Stimulated activated naive CD4-positive, alpha-beta T cell (primary cell): ENCODE data around the gene MAML2.

ENCODE experiments used
- DNase-seq, 6 experiments: peaks; one replicate each; lab custom pipeline; 2025; lab: John Stamatoyannopoulos, UW

MAML2 gene

DNA sequence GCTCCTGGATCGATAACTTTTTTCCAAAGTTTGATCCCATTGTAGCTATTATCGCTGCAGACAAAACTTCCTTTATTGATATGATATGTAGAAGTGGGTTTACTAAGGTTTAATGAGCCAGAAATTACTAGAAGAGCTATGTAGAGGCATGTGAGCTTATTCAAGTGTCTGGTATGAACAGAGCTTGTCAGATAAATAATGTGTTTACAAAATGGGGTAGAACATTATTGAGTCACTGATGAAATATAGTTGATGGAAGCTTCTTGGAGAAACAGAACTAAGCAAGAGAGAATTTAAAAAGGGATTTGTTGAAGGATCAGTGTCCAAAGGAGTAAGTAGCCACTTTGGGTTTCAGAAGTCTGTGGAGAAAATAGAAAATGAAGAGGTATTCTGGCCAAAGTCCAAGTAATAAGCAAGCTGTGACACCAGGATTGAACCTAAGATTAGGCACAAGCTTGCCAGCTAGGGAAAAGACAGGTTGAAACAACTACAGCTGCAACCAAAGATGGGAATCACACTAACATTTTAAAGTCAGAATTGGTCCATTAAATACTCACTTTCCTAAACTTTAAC lies 104.3 kb downstream of the MAML2 start:
- no peak for DNase-seq

DNA sequence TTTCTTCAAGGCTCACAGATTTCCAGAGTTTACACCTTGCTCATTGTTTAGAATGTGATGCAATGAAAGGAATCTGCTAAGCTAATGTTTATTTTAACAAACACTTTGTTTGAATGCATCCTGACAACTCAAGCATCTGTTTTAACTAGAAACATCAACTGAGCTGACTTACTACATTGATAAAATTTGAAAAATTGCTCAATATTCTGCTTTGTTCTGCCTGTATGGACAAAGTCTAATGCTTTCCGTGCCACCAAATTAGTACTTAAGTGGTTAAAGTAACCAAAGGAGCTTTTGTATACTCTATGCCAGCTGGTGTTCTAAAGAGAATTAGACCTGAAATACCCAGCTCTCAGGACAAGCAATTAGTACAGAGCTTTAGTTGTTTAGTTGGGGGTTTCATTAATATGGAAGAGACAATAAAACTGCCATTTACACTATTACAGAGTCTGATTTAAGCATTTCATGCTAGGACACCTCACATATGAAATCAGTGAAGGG lies 105.2 kb downstream of the MAML2 start:
- no peak for DNase-seq

DNA sequence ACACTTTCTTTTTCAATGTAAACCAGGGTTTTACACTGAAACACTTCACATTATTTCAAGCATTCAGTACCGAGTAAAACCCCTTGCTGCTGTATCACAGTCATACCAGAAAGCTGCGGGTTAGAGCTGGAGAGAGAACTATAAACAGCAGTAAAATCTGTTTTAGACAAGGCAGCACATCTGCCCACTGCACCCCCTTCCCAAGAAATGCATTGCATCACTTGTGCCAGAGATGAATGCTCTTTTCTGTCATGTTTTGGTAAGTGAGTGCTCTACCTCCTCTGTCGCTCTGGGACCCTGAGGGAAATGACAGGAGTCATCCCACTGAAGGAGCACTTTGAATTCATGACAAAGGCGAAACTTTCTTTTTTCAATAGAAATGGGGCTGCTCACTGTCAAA lies 107.2 kb downstream of the MAML2 start:
- DNase-seq = no peak

DNA sequence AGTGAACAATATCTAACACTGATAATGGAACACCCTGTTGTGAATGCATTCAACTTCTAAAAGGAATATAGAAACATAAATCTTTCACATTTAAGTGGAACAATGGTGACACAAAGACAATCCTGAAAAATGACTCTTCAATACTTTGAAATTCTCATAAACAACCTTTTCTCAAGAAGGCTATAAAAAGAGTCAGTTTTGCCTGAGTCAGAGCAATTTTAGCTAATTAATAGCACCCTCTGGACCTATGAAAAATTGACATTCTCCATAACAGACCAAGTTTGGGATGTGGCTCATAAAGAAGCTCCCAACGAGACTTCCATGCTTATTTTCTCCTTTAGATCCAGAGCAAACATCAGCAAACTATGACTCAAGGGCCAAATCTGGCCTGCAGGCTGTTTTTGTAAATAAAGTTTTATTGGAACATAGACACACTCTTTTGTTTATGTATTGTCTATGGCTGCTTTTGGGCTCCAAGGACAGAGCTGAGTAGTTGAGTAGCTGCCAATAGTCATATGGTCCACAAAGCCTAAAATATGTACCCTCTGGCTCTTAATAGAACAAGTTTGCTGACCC lies 108.0 kb downstream of the MAML2 start:
- no peak for DNase-seq

DNA sequence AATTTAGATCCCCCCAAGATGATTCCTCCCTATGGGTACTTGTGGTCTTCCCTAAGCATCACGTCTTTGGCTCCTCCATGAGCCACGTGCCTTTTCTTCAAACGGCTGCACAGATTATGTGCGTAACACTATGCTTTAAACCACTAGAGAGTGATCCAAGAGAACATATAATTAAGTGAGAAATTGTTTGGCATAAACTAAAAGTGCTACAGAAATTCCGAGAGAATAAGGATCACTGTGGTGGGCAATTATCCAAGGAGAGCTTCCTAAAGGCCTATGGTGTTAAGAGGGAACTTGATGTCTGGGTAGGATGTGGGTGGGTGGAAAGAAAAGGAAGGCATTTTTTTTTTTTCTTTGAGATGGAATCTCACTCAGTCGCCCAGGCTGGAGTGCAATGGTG lies 110.9 kb downstream of the MAML2 start:
- DNase-seq = no peak

DNA sequence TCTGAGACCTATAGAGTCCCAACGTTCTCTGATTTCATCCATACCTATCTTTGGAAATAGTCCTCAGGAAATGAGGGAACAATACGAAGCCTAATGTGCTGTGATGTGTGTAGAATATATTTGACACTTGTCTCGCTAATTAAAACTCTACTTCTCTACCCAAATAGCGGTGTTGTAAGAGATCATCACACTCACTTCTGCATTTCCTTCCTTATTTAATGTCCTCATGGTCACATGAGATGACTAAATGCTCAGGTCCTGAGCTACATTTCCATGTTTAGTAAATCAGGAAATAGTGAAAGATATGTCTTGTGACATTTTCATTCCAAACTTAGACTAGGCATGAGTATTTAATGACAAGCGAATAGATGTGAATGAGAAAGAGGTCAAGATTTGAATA lies 112.3 kb downstream of the MAML2 start:
- DNase-seq = no peak

DNA sequence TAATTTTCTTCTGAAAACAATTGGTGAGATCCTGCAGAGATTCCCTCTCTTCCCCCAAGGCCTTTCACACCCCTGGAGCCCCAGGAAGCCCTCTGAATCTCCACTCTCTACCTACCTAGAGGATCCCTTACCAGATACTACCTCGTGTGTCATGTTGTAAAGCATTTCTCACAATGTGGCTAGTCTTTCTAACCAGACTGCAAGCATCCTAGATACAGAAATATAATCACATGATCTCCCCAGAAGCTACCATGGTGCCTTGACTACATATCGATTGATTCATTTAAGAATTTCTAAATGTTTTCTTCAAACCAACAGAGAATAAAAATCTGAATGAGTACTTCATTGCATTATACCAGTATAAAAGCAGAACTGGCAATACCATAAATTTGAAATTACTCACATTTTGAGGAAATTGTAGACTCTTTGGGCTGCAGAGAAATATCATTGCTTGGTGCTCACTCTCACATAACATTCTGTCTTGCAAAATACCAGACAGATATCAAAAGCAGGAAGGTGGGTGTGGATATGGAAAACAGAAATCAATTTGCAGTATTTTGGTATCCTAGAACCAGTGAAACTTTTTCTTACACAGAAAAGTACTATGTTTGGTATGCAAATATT lies 113.5 kb downstream of the MAML2 start:
- DNase-seq = no peak

DNA sequence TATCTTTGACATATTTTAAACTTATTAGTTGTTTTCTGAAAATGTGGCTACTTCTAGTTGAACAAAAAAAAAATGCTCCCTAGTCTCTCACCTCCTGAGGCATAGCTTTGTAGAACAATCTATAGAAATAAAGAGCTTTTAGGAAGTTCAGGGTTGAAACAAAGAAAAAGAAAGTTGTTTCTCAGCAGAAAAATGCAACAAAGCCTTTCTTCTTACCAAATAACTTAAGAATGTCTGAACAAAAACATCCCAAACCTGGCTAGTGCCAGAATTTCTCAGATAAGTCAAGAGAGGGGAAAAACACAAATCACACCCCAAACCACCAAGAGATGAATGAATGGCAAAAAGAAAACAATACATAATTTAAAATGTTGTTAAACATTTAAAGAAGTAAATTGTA lies 114.1 kb downstream of the MAML2 start:
- no peak for DNase-seq

DNA sequence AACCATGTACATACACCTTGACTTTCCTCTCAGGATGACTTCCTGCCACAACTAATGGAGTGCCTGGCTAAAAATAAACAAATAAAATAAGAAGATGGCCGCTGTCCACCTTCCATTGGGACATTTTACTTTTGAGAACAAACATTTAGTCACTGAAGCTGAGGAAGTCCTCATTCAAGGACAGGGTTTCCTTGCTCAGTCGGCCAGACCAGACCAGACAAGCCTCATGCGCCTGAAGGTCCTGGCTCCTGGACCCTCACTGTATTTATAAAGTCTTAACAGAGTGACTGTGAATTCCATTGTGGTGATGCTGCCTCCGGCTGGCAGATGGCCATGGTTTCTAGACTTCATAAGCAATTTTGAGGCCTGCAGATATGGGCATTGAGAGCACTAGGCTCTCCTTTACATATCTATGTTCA lies 114.5 kb downstream of the MAML2 start:
- no peak for DNase-seq

DNA sequence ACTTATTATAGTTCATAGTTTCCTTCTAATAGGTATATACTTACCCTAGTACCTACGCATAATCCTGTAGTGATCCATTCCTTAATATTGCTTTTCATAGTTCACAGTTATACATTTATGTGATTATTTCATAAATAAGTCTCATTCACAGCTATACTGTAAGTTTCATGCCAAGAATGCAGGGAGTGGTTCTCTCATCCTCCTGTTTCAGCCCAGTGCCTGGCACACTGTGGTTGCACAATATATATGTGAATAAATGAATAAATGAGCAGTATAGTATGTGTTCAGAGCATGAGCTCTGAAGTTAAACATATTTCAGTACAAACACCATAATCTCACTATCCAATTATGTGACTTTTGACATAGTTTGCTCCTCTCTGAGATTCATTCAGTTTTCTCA lies 115.8 kb downstream of the MAML2 start:
- no peak for DNase-seq

DNA sequence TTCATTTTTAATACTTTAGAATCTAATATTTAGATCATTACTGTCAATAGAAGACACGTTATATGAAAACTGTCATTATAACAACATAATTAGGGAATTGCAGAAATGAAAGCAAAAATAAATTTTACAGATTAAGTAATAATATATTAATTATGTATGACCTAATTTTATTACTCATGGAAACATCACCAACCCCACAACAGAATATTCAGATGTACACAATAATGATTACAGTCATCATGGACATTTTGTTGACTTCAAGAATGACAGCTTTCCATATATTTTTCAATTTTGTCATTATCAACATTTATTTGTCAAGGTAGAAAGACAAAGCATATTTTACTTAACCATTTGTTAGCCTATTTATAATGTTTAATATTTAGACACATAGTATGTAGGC lies 119.9 kb downstream of the MAML2 start:
- DNase-seq = no peak

DNA sequence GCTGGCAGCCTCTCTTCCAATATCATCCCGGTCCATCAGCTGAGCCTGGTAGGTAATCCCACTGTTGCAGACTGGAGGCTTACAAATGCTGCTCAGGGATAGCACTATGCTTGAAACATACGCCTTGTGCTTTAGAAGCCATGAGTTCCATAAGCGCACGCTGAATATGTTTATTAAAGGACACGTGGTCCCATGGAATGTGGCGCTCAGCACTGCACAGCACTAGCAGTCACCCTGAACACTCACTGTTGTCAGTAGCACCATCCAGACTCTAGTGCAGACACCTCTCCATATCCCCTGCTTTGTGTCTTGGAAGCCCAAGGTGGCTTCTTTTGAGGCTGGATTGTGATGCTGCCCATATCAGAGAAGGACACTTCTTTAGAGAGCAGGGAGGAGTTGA lies 120.9 kb downstream of the MAML2 start:
- no peak for DNase-seq

DNA sequence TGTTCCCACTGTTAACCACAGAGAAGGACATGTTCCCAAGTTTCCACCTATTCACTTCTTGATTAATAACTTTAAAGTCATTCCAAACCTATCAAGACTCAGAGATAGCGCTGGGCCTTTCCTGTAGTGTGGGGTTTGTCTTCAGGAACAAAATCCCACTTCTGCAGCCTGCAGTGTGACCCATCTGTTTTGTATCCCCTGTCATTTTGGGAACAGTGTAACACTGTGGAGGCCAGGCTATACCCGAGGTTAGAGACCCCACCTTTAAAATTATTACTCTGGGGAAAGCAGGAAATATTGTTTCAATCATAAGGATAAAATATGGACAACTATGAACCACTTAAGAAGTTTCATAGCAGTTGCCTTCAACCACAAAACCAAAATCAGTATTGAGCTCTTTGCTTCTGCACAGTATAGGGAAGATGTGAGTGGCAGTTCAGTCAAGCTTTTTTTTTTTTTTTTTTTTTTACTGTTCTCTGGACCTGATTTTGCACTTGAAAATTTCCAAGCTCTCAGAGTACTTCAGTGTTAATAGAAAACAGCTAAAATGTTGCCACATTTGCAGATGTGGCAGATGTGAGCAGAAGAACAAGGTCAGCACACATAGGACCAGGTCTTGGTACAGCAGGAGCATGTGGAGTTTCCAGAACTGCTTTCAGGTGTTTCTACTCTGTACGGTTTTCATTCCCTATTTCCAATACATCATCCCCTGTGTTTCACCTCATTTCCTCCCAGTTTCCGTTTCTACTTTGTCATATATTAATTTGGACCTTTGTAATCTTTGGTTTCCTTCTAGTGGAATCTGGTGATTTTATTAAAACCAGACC lies 121.5 kb downstream of the MAML2 start:
- peak in 1 of 6 experiments; percentile 11 for DNase-seq

DNA sequence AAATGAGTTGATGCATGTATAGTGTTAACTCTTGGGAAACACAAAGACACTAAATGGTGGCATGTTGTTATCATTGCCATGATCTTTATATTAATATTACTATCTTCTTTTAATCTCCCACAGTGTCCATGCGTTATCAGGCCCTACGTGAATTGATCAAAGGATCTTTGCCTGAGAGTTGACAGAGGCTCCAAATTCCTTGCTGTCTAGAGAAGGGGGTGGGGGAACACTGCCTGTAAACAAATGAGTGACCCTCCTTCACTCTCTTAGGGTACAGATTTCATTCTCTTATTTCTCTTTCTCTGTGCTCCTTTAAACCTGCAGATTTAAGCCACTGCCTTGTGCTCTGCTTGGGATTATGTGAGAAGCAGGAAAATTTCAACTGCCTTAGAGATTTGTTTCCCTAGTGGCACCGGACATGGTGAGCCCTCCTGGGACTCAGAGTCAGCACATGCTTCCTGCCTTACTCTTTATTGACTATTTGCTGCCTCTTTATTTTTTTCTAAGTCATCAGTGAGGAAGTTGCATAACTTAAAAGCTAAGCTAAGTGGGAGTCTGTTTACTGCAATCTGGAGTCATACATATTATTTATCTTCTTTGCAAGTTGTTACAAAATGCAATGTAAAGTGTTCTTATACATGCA lies 122.9 kb downstream of the MAML2 start:
- DNase-seq = no peak

DNA sequence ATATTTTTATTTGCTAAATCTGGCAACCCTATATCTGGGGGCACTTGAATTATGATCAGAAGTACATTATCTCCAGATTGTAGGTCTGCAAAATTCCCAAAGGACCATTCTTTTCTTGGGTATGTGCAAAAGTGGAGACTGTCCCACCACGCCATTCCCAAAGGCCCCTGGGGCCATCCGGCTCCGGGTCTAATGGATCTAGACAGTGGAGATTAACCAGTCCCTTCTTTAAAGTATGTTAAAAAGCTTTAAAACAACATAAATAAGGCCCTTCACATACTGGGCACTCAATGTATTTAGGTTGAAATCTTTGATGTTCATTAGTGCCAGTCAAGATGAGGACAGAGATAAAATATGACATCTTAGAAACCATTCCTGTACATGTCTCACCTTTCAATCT lies 124.1 kb downstream of the MAML2 start:
- DNase-seq = no peak

DNA sequence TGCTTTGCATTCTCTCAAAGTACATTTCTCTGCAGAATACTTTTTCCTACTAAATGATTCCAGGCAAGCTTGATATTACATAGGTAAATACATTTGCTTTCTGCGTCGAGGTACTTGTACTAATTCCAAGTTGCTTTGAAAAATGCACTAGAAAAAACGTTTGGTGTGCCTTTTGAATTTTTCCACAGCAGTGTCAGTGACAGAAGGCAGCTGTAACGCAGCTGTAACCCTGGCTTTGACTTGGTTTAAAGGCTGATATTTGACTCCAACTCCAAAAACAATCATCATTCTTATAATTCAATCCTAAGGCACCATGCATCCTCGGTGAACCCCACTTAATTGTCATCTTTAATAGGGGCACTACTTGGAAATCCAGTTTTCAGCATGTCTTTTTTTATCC lies 125.0 kb downstream of the MAML2 start:
- no peak for DNase-seq

DNA sequence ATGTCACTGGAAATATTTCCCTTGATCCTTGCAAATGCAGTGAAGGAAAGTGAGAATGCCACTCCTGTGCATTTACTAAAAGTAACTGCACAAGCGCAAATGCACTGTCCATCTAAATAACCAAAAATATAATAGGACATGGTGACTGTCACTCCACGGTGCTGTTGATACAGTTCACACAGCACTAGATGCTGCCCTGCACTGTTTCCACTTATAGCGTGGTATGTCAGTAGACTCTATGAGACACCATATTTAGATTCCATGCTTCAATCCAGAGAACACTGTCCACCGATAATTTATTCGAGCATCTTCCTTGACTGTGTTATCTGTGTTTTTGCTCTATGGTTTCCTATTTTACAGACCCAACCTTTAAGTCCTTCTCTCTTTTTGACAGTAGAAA lies 125.8 kb downstream of the MAML2 start:
- DNase-seq = no peak

DNA sequence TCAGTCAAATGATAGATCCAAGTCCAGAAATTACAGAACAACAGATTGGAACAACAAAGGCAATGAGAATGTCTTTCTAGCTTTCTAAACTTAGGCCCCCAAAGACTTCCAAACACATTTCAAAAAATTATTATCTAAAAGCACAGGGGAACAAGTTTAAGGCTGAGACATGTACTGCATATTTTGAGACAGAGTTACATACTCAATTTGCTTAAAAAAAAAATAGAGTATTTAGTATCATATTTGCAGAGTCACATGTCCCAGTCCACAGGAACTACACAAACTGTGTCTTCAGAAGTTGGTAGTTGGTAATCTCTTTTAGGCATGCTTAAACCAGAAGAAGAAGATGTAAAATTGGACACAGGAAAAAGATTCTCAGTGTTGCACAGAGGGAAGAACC lies 127.2 kb downstream of the MAML2 start:
- DNase-seq = peak in 3 of 6 experiments; percentile 38 to 59 (median 46)

DNA sequence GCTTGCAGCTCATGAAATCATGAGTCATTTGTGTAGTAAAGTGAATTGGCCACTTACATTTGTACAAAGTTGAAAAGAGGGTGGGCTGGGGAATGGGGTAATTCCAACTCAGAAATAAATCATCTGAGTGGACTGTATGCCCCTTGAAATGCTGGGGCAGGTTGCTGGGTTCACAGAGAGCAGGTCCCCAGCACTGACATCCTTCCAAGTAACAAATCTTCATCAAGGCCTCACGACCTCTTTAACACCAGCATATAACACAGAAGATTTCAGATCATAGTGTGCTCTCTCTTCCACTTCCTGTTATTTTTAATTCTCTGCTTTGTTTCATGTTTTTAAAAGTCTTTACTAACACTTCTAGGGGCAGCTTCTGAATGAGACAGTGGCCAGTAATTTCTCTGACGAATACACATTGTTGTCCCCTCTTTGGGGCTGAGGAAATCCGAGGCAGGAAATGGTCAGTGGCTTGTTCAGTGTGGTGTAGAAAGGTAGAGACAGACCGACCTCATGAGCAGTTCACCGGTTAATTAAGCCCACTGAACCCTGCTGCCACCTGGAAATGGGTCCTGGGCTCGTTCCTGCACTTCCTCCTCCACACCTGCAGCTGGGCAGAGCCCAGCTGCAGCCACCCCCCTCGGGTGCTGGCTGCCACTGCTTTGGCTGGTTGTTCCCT lies 127.7 kb downstream of the MAML2 start:
- DNase-seq = peak in 4 of 6 experiments; percentile 27 to 71 (median 60)

DNA sequence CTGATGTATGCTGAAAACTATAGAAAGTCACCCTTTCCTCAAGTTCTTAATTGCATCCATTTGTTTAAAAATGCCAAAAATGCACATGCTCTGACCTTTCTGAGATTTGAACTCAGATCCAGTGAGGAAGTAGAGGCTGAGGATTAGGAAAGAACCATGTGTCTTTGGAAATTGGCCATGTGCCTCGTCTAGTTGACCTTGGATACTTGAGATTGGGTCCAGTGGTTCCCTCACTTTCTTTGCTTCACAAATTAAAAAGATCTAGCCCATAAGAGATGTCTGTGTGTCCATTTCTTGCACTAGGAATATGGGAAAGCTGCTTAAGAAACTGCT lies 128.3 kb downstream of the MAML2 start:
- DNase-seq = no peak

DNA sequence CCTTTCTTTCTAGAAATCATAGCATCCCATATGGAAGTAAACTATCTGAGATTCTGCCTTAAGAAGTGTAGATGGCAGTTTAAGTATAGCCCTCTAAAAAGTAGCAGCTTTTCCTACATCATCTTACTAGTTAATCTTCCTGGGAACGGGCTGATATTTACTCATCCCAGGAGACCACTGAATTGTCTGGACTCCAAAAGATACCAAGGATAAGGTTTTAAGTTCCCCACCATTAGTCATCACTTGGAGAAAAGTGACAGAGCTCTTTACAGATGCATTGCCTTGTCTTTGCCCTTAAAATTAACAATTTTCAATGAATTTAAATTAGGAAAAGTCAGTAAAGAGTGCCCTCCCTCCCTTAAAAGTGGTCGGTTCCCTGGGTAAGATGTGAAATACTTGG lies 129.5 kb downstream of the MAML2 start:
- no peak for DNase-seq

DNA sequence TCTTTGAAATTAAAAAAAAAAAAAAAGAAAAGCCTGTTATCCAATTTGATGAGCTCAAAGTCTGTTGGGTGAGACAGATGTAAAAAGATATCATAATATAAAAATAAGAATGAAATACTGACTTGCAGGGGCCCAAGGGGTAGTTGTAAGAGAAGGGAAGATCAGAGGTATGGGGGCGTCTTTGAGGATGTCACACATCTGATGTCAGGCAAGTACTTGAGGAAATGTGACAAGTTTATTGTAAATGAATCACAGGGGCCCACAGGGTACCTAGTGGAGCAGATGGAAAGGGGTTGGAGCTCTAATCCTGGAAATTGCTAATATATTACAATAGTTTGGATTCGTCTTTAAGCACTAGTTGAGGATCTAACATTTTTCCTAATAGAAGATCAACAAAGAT lies 131.6 kb downstream of the MAML2 start:
- peak in 2 of 6 experiments; percentile 17 to 22 for DNase-seq
